GM12801 (cell line): Measurements from ENCODE around the gene SLC22A14.

Experiments
- CTCF ChIP-seq: IDR thresholded peaks from one replicate; pipeline ENCODE4 v1.5.1; 2011; ENCODE audit warnings: control low read depth; ENCODE audit not compliant: insufficient read length; ENCODE audit errors: extremely low read depth

The SLC22A14 gene

DNA sequence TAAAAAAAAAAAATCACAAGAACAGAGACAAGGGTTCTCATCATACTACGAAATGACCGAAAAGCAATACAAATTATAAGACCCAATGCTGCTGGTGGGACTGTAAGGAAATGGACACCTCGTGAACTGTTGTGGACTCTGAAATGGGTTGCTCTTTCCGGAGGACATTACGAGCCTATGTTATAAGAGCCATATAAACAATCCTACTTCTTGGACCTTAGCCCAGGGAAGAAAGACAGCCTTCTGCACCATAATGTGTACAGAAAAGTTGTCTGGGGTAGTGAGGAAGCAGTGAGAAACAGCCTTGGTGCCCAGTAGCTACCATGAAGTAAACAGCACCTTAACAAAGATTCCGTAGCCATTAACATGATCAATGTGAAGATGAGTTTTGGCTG, 2.7 kb downstream of the SLC22A14 start:
- TF ChIP-seq CTCF, result no peak

DNA sequence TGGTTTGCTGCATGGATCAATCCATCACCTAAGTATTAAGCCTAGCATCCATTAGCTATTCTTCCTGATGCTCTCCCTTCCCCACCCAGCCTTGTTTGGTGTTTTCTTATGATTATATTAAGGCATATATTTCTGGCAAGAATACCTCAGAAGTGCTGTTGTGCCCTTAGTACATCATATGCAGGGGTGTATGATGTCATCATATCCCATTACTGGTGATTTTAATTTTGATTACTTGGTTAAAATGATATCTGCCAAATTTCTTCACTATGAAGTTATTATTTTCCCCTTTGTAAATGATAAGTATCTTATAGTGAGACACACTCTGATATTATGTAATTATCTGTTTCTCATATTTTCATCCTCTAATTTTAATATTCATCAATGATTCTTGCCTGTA, 15.4 kb downstream of the SLC22A14 start:
- no peak for TF ChIP-seq CTCF

- TF ChIP-seq CTCF, result no peak
Measured at GRCh38 chr3:38297947-38298711, 16.0 kb downstream of the SLC22A14 start.

DNA sequence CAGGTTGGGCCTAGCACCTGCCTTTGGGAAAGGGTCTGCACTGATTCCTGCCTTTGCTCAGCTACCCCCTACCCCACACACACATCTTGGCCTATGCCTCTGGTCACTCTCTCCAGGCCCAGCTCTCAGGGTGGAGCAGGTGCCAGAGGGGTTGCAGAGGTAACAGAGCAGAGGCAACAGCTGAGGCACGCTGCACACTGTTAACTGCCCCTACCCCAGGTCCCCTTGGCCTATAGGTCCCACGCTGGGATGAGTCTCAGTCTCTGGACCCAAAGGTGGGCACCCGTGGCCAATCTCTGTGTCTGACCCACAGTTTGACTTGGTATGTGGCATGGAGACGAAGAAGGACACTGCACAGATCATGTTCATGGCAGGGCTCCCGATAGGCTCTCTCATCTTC, 24.8 kb downstream of the SLC22A14 start:
- no peak for TF ChIP-seq CTCF

DNA sequence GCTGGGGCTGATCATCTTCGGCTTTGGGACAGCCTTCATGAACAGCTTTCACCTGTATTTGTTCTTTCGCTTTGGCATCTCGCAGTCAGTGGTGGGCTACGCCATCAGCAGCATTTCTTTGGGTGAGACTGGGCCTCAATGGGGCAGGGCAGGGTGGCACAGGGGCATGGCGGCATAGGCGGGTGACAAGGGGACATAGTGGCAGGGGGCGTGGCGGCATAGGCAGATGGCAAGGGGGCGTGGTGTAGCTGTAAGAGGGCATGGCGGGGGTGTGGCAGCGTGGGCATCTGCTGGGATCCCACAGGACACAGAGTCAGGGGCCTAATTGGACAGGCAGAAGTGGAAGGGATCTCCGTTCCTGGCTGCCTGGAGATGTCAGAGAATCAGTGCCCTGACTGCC, 25.5 kb downstream of the SLC22A14 start:
- no peak for TF ChIP-seq CTCF

DNA sequence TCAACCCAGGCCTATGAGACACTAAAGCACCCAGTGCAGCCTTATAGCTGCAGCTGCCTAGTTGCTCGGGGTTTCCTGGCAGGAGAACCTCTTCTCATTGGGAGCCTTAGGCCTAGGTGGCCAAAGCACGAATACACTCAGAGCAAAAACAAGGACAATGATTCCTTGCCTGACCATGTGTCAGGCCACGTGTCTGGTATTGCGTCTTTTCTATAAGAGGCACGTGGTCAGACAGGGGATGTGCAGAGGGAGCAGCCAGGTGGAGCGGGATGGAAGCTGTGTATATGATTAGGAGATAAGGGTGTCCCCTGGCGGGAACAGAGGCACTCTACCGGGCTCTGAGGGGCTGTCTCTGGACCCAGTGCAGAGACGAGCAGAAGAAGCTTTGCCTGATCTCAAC, 26.4 kb downstream of the SLC22A14 start:
- no peak for TF ChIP-seq CTCF

- TF ChIP-seq CTCF, result no peak
Measured at GRCh38 chr3:38311476-38311875, 29.4 kb downstream of the SLC22A14 start.
